Renal cortex interstitium (tissue), 11 donors: Measurements from ENCODE around the gene ARFGAP1. TPM values are rescaled to one million over a fixed set of nuclear protein-coding genes. Genes with fewer than 3 reads are reported as not detected.
A peak's percentile ranks its signal among the peaks of the same experiment; 100 is the strongest.

Experiments used
- DNase-seq, 11 donors: peaks; one replicate each; pipeline ENCODE4 v3.0.0-alpha.2; 2013; ENCODE audit warnings: low read depth in 9 of 11, low spot score in 4 of 11; ENCODE audit errors: extremely low read depth in 1 of 11
- polyA plus RNA-seq, 3 donors: library from polyadenylated mRNA; unstranded; fragments of 120-200 nt; gene quantifications; one replicate each; pipeline ENCODE4 v1.2.1, GENCODE V29; 2013; ENCODE audit not compliant: insufficient read length in 3 of 3

Gene ARFGAP1
- polyA plus RNA-seq, 3 donors = 62.4 to 90.2 (median 76.1) TPM

- no peak for DNase-seq
These were observed 48.7 kb downstream of the ARFGAP1 start for GRCh38 chr20:63321148-63321831.

- DNase-seq = no peak
These were observed 49.7 kb downstream of the ARFGAP1 start for GRCh38 chr20:63322146-63322932.

GRCh38 chr20:63322933-63323273 lies 50.3 kb downstream of the ARFGAP1 start:
- DNase-seq = no peak

GRCh38 chr20:63323357-63323981 lies 50.9 kb downstream of the ARFGAP1 start:
- DNase-seq = no peak

- DNase-seq = no peak
These were observed 52.4 kb downstream of the ARFGAP1 start for GRCh38 chr20:63325021-63325471.

- no peak for DNase-seq
These were observed 53.1 kb downstream of the ARFGAP1 start for GRCh38 chr20:63325554-63326313.

GRCh38 chr20:63326314-63327230 lies 54.0 kb downstream of the ARFGAP1 start:
- no peak for DNase-seq

GRCh38 chr20:63327231-63327745 lies 54.7 kb downstream of the ARFGAP1 start:
- DNase-seq = no peak

GRCh38 chr20:63328026-63328700 lies 55.5 kb downstream of the ARFGAP1 start:
- no peak for DNase-seq

GRCh38 chr20:63328718-63329275 lies 56.2 kb downstream of the ARFGAP1 start:
- no peak for DNase-seq

GRCh38 chr20:63329331-63330083 lies 56.9 kb downstream of the ARFGAP1 start:
- no peak for DNase-seq

GRCh38 chr20:63330084-63330760 lies 57.6 kb downstream of the ARFGAP1 start:
- DNase-seq = no peak

GRCh38 chr20:63330940-63331339 lies 58.3 kb downstream of the ARFGAP1 start:
- DNase-seq = peak in 1 of 11 donors; percentile 54

GRCh38 chr20:63331741-63332400 lies 59.3 kb downstream of the ARFGAP1 start:
- DNase-seq = no peak

- DNase-seq = no peak
These were observed 60.1 kb downstream of the ARFGAP1 start for GRCh38 chr20:63332488-63333240.
